IPS DF 19.7 (cell line): ENCODE measurements around the gene MAD2L2.

ENCODE experiments used
- DNase-seq: peaks from one replicate; pipeline ENCODE4 v3.0.0-alpha.2; 2013; ENCODE audit warnings: low read depth, low spot score

The MAD2L2 gene

GRCh38 chr1:11682287-11682771, 1.4 kb upstream of the MAD2L2 start:
- DNase-seq, result peak; percentile 94

GRCh38 chr1:11680270-11681070, 478 bp downstream of the MAD2L2 start:
- DNase-seq, result no peak

- DNase-seq, result no peak
Observed at GRCh38 chr1:11678442-11678841, 2.5 kb downstream of the MAD2L2 start.

GRCh38 chr1:11676386-11677103, 4.4 kb downstream of the MAD2L2 start:
- no peak for DNase-seq

- DNase-seq, result no peak
Observed at GRCh38 chr1:11675325-11675724, 5.6 kb downstream of the MAD2L2 start.

- DNase-seq, result no peak
Observed at GRCh38 chr1:11674488-11674887, 6.5 kb downstream of the MAD2L2 start.

GRCh38 chr1:11673089-11673769, 7.7 kb downstream of the MAD2L2 start:
- DNase-seq, result no peak

- DNase-seq, result no peak
Observed at GRCh38 chr1:11671544-11672286, 9.2 kb downstream of the MAD2L2 start.

GRCh38 chr1:11671205-11671543, 9.8 kb downstream of the MAD2L2 start:
- no peak for DNase-seq

- no peak for DNase-seq
Observed at GRCh38 chr1:11670747-11671146, 10.2 kb downstream of the MAD2L2 start.

- no peak for DNase-seq
Observed at GRCh38 chr1:11668516-11668915, 12.4 kb downstream of the MAD2L2 start.

- DNase-seq, result no peak
Observed at GRCh38 chr1:11664336-11665065, 16.4 kb downstream of the MAD2L2 start.

GRCh38 chr1:11661103-11661502, 19.8 kb downstream of the MAD2L2 start:
- DNase-seq, result no peak

GRCh38 chr1:11659748-11660147, 21.2 kb downstream of the MAD2L2 start:
- DNase-seq, result no peak

- DNase-seq, result no peak
Observed at GRCh38 chr1:11658542-11658941, 22.4 kb downstream of the MAD2L2 start.

- DNase-seq, result no peak
Observed at GRCh38 chr1:11657654-11658053, 23.3 kb downstream of the MAD2L2 start.

- no peak for DNase-seq
Observed at GRCh38 chr1:11654939-11655808, 25.8 kb downstream of the MAD2L2 start.

GRCh38 chr1:11654137-11654938, 26.6 kb downstream of the MAD2L2 start, which contains the start of the genes FBXO2 and FBXO44:
Gene FBXO2 (minus strand): TSS chr1:11654429. CDS start chr1:11654340, 89 bp downstream.
Gene FBXO44 (plus strand): TSS chr1:11654877. CDS start chr1:11655836, 959 bp downstream.
- no peak for DNase-seq

GRCh38 chr1:11653861-11654136, 27.1 kb downstream of the MAD2L2 start:
- no peak for DNase-seq
